NCI-H2227 (cell line): ENCODE data around the gene LIMS1.

Experiments used
- DNase-seq: peaks from one replicate; lab custom pipeline; 2025; ENCODE audit not compliant: unreplicated experiment; lab: John Stamatoyannopoulos, UW

The LIMS1 gene

DNA sequence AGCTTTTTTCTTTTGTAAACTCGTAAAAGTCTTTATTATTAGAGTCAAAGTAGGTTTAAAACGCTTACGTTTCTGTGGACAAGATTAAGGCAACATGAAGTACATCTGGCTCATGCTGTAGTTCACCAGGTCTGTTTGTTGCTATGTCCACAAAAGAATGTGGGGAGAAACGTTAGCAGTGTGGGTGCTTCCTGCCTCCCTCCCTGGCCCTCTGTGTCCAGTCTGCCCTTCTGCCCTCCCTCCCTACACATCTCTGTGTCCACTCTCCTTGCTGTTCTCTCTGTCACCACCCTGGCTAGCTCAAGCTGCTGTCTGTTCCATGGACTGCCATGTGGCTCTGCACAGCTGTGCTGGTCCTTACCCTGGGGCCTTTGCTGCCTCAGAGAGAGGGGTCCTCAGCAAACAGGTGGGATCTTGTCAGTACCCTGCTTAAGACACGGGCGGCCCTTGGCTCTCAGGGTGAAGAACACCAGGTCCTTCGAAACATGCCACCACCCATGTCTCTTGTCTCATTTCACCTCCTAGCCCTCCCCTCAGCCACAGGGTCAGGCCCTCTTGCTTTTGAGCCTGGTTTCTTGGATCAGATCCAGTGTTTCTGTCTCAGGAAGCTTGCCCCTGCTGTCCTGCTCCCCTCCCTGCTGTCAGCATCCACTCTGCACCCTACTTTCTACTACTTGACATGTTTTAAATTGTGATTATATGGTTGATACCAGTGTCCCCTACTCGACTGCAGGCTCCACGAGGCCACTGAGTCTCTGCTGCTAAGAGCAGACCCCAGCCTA is 79.2 kb downstream of the LIMS1 start:
- DNase-seq = no peak

DNA sequence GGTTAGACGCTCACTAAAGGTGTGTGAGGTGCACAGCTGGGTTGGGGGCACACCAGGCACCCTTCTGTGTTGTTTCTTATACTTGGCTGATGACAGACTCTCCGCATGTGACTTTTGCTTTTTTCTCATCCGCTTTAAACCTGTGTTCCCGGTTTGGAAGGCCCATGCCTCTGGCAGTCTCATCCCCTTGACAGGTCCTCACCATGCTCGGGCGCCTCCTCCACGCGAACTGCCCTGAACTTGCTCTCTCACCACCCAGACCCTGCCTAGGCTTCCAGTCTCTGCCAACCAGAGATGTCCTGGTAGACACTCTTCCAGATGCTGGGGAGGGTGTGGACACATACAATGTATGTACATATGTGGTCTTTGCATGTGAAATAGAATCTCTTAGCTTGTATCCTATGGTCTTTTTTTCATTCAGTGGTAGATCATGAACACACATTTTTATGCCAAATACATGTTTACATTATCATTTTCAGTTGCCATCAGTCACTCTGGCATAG is 79.8 kb downstream of the LIMS1 start:
- no peak for DNase-seq

- DNase-seq = no peak
These were observed 80.4 kb downstream of the LIMS1 start for GRCh38 chr2:108614659-108615058.

DNA sequence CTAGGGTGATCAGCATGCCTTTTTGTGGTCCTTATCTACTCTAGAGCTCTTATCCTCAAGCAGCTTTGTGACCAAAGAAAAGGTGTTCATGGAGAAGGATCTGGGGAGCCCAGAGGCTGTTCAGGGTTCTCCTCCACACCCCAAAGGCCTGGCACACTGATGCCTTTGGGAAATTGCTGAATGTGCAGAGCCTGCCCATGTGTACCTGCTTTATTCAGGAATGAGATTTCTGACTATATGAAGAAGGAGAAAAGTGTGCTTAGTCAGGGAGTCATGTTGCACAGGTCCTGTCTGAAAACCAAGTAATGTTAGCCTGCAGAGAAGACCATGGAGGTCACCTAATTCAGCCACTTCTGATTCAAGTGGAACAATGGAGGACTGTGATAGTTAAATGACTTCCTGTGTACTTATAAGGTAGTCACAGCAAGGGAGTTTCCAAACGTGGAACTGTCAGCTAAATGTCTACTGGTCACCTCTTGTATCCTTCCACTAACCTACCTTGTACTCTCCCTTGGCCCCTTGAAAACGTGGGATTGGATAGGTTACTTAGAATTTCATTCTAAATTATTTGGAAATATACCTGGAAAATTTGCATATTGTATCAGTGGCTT is 81.3 kb downstream of the LIMS1 start:
- no peak for DNase-seq

- DNase-seq = no peak
These were observed 82.0 kb downstream of the LIMS1 start for GRCh38 chr2:108616318-108616717.

DNA sequence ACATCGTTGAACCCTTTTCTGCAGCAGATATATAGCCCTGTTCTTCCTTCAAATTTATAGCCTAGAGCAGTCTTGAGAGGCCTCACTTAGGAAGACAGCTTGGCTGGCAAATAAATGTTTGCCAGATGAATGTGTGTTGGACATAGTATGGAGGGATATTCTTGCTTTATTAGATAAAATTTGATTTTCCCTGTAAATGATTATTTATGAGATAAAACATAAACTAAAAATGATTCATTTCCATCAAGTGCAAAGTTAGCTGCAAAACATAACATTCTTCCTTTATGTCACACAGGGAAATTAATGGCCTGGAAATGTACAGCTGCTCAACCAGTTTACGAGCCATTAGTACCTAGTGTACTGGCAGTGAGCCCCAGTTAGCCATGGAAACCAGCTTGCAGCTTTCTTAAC is 82.5 kb downstream of the LIMS1 start:
- no peak for DNase-seq

DNA sequence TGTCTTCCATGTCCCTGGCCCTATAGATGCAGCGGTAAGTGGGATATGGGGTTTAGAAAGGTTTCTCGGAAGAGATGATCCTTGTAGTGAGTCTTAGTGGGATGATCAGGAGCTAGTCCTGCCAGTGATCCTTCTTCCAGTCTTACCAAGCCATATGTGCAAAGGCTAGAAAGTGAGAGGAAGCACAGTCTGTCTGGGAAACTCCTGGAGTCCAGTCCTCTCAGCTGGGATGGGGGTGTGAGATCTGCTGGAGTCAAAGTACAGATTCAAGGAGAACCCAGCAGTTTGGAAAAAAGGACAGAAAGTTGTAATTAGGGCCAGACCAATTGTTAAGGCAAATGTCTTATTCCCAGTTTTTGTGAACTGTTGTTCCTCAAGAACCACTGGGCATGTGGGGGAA is 83.3 kb downstream of the LIMS1 start:
- DNase-seq = no peak

DNA sequence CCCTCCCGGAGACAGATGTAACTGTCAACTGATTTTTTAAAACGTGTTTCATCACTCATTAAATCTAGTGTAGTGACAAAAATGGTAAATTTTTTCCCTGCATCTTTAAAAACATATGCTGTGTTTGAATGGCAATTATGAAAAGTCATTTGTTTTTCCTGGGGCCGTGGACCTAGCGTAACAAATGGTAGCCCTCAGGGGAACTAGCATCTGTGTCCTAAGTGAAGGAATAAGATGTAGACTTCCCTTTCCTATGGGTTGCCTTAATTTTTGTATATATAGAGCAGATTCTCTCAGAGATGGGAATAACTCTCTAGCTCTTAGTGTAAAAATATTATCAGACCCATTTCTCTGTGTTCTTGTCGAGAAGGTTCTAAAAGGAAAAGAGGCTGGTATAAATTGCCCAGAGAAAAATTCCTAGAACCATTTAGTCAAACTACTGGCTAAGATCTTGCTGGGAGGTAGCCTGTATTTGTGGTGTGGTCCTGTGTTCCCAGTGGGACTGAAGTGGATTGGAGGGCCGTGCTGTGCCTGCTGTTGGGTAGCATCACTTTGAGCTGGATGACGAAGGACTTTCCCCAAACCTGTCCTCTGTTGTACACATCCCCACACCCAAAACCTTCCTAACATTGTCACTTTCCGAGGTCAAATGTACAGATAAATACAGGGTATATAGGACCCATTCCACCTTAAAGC is 85.8 kb downstream of the LIMS1 start:
- DNase-seq = no peak

DNA sequence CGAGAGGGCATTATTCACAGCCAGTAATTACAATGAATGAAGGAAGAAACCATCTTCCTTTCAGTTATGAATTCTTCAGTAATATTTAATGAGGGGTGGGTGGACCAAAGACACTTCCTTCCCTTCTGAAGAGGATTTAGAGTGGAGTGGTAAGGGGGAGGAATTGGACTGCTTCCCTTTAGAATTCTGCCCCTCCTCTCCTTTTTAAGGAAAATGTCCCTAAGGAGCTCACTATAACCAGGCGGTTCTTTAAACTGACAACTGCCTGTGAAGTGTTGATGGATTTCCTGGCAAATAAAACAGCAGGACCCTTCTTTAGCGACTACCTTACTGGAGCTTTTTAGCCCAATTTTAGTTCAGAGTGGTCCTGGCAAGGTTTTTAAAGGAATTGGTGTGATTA is 86.4 kb downstream of the LIMS1 start:
- DNase-seq = peak; percentile 31

- DNase-seq = peak; percentile 42
These were observed 86.9 kb downstream of the LIMS1 start for GRCh38 chr2:108621087-108621559.

- no peak for DNase-seq
These were observed 87.7 kb downstream of the LIMS1 start for GRCh38 chr2:108621687-108622681.

GRCh38 chr2:108623616-108624015 is 89.3 kb downstream of the LIMS1 start:
- DNase-seq = no peak

- DNase-seq = no peak
These were observed 91.0 kb downstream of the LIMS1 start for GRCh38 chr2:108625186-108625827.

- no peak for DNase-seq
These were observed 91.5 kb downstream of the LIMS1 start for GRCh38 chr2:108625828-108626195.

DNA sequence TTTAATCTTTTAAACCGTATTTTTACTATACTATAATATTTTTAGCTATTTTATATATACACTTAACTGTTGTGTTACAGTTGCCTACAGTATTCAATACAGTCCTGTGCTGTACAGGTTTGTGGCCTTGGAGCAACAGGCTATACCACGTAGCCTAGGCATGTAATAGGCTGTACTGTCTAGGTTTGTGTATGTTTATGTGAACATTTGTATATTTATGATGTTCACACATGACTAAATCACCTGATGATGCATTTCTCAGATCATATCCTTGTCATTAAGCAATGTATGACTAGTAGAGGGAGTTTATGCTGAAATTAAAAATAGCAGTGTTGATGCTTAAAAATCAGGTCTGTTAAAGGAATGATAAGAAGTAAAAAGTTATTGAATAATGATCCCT is 92.7 kb downstream of the LIMS1 start:
- DNase-seq = no peak

GRCh38 chr2:108627911-108628567 is 93.8 kb downstream of the LIMS1 start:
- no peak for DNase-seq

- no peak for DNase-seq
These were observed 94.7 kb downstream of the LIMS1 start for GRCh38 chr2:108628936-108629335.

- no peak for DNase-seq
These were observed 95.1 kb downstream of the LIMS1 start for GRCh38 chr2:108629417-108629816.

DNA sequence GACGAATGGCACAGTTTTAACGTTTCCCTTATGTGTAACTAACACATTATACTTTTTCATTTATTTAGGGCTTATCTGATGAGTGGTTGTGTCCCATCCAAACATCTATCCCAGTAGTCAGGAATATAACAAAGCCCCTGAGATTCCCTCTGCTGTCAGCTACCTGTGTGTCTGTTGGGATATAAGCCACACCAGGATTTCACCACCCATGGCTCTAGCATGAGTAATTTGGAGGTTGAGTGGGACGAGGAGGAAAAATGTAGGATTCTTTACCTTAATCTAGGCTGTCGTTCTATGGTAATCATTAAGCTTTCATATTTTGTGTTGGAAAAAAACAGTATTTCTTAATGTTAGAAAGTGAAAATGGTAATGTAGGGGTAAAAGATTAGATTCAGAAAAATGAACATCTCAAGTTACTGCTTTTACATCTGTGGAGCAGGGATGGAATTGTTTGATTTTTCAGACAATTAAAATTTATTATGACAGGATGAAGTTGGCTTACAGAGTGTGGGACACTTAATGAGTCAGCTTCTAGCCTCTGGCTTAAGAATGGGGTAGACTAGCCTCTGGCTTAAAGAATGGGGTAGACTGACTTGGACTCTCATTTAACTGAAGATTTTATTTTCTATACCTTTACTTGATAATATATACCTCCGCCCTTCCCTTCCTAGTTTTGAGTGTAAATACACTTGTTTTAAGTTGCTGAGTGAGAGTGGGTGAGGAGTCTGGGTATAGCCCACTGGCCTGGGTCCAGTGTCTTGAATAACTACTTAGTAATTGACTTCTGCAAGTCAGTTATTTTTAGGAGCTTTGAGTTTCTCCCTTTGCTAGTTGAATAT is 96.5 kb downstream of the LIMS1 start:
- no peak for DNase-seq
